Placental epithelial cell (primary cell): ENCODE results near the gene SF3B3. TPM values are rescaled to one million over a fixed set of nuclear protein-coding genes. Genes with fewer than 3 reads are reported as not detected.

Experiments used
- small RNA-seq: library from RNA; depleted of rRNA; stranded (forward); fragments of <200 nt; gene quantifications from one replicate; pipeline ENCODE3, GENCODE V24; 2012
- total RNA-seq: library from RNA; depleted of rRNA; stranded (reverse); fragments of >200 nt; gene quantifications from 2 replicates; pipeline ENCODE4 v1.2.3, GENCODE V29; 2012

The SF3B3 gene
- 89.9 and 141 TPM in 2 replicates for total RNA-seq

DNA sequence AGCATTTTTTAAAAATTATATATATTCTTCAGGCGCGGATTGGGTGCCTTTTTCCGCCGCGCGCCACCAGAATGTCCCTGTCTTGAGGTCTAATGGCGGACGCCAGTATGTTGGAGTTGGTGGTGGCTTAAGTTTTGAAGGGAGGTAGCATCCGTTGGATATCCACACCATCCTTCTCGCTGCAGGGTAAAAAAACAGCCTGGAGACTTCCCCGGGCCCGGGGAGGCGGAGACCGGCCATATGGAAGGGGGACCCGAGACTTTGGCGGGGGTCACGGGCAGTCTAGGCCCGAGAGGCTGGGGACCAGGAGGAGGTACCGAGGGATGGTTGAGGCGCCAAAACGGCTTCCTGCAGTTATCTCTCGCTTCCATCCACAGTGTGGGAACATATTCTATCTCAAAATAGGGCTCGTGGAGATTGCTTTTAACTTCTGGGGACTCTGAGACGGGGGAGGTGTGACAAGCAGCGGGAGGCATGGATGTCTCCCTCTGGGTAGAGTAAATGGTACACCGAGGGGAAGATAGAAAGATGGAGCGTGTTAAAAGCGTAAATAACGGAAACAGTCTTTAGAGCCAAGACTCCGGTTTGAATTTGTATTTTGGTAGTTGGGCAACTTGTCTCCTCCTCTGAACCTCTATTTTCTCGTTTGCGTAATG, at the start of gene SF3B3:
TSS of gene SF3B3 (plus strand) at position 74 of the 656 bp plus-strand sequence. CDS start 2,841 bp downstream, outside the sequence.

DNA sequence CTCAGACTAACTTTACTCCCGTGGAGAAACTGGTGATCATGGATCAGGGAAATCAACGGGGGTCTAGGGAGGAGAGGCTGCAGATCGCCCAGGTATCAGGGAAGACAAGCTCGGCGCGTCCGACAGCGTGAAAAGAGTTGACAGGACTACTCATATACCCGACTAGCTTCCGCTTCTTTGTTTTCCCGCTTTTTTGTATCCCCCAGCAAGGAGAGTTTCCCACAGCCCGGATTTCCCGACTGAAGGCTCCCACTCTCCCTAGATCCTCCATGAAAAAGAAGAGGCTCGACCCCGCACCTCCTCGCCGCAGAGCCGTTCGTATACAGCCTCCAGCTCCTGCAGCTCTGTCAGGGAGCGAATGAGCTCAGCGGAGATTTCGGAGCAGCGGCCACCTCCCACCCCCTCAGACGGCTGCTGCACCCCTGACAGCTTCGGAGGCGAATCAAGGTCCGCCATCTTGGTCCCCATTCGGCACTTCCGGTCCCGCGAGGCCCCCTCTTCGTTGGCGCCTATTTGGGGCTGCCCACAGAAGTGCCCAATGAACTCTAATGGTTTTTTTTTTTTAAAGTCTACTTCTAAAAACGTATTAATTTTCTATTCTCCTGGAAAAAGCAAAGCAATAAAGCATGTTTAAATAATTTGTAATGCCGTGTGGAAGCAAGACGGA, 407 bp upstream of the SF3B3 start, which contains the start of gene COG4:
TSS of gene COG4 (minus strand) at position 479 of the 667 bp plus-strand sequence. CDS start at position 468, 11 bp downstream.

Small RNA genes lying within 50 kb of the gene (small RNA-seq; reads per million reads assigned to genes)
- gene SNORD111 (0.58 reads per million, percentile 34 among the genes with 10 or more reads in this experiment), gene SNORD111B (110 reads per million, percentile 98 among the genes with 10 or more reads in this experiment)

Other genes starting within 250 kb of the SF3B3 start
- 90.3 and 97.6 TPM in 2 replicates for gene AARS1, start 234.3 kb upstream of the SF3B3 start, total RNA-seq
- 32.6 and 36.3 TPM in 2 replicates for gene DDX19B, start 224.6 kb upstream of the SF3B3 start, total RNA-seq
- 31.0 and 42.3 TPM in 2 replicates for gene DDX19A, start 176.9 kb upstream of the SF3B3 start, total RNA-seq
- gene ST3GAL2, start 84.7 kb upstream of the SF3B3 start, total RNA-seq: 21.3 and 29.4 TPM in 2 replicates
- gene FCSK, start 69.2 kb upstream of the SF3B3 start, total RNA-seq: 6.3 and 14.9 TPM in 2 replicates
- gene COG4, start 262 bp upstream of the SF3B3 start, total RNA-seq: 67.5 and 74.1 TPM in 2 replicates
- 2.0 TPM in 1 of 2 replicates, not detected in the other for gene IL34, start 122.7 kb downstream of the SF3B3 start, total RNA-seq
- 65.9 and 66.7 TPM in 2 replicates for gene MTSS2, start 162.2 kb downstream of the SF3B3 start, total RNA-seq